Measurements from ENCODE around the gene SCFD1.
A peak's percentile ranks its signal among the peaks of the same experiment; 100 is the strongest.
"Not testable (repeated sequence)": the region's sequence is repeated elsewhere in the genome, so short reads cannot be mapped to it uniquely, and the experiment has no call there.

Gene SCFD1

DNA sequence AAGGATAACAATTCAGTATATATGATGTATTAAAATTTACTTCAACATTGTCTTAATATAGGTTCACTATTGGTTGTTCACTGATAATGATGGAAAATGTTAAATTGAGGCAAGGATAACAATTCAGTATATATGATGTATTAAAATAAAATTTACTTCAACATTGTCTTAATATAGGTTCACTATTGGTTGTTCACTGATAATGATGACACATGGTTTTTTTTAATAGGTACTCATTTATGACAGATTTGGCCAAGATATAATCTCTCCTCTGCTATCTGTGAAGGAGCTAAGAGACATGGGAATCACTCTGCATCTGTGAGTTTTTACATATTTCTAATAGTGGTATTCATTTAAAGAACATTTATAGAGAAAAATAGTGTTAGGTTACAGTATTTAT, 8.1 kb downstream of the SCFD1 start:
- no peak for DNase-seq (ENCODE audit: low read depth)
- H3K4me3 ChIP-seq (ENCODE audit: low read depth, low read length) = no peak overlapping the region
- TF ChIP-seq, protein P1, sequence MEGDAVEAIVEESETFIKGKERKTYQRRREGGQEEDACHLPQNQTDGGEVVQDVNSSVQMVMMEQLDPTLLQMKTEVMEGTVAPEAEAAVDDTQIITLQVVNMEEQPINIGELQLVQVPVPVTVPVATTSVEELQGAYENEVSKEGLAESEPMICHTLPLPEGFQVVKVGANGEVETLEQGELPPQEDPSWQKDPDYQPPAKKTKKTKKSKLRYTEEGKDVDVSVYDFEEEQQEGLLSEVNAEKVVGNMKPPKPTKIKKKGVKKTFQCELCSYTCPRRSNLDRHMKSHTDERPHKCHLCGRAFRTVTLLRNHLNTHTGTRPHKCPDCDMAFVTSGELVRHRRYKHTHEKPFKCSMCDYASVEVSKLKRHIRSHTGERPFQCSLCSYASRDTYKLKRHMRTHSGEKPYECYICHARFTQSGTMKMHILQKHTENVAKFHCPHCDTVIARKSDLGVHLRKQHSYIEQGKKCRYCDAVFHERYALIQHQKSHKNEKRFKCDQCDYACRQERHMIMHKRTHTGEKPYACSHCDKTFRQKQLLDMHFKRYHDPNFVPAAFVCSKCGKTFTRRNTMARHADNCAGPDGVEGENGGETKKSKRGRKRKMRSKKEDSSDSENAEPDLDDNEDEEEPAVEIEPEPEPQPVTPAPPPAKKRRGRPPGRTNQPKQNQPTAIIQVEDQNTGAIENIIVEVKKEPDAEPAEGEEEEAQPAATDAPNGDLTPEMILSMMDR (IDR thresholded peaks at IDR 0.05; ENCODE audit: low read depth, low read length, missing control alignments) = no peak

DNA sequence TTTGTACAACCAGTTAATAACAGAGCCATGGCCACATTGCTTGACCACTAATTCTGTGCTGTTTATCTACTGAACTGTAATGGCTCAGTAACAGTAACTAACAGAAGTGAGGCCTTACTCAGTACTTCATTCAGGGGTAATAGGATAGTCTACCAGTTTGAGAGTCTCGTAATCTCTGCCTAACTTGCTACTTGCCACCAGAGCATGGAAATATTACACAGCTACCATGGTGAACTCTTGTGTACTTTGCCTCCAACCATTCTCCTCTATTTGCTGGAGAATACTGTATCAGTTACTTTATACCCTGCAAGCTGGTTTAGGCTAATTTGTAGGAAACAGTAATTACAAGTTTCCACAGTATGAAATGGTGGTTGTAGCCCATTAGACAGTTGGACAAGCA, 10.6 kb downstream of the SCFD1 start:
- H3K4me3 ChIP-seq (ENCODE audit: low read depth, low read length) = no peak overlapping the region
- TF ChIP-seq, protein P1 (IDR thresholded peaks at IDR 0.05; ENCODE audit: low read depth, low read length, missing control alignments) = no peak
- no peak for DNase-seq (ENCODE audit: low read depth)

DNA sequence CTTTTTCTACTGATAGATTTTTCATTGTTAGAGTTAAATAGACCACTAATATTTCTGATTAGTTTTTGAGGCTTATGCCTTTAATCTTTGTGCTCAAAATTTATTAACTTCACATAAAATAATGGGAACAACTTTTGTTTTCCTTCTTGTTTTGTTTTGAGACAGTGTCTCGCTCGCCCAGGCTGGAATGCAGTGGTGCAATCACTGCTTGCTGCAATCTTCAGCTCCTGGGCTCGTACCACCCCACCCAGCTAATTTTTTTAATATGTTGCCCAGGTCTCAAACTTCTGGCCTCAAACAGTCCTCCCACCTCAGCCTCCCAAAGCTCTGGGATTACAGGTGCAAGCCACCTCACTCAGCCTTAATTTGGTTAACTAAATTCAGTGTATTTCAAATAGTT, 16.8 kb downstream of the SCFD1 start:
- no peak overlapping the region for H3K4me3 ChIP-seq (ENCODE audit: low read depth, low read length)
- TF ChIP-seq, protein P1 (IDR thresholded peaks at IDR 0.05; ENCODE audit: low read depth, low read length, missing control alignments) = no peak
- DNase-seq (ENCODE audit: low read depth) = no peak

DNA sequence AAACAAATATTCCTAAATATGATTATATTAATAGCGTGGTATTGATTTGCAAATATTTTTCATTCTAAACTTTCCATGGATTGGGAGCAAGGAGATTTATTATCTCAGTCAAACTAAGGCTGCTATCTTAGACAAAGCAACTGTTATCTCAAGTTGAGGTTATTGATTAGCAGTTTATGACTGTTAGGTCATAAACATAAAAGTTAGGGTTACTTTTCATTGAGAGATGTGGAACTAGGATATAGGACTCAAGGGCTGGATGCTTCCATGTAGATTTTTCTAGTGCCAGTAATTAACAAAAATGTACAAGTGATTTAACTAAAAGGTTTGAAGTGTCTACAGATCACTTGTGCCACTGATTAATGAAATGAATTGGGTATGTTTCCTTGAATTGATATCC, 19.1 kb downstream of the SCFD1 start:
- H3K4me3 ChIP-seq (ENCODE audit: low read depth, low read length) = no peak overlapping the region
- TF ChIP-seq, protein P1 (IDR thresholded peaks at IDR 0.05; ENCODE audit: low read depth, low read length, missing control alignments) = no peak
- no peak for DNase-seq (ENCODE audit: low read depth)

DNA sequence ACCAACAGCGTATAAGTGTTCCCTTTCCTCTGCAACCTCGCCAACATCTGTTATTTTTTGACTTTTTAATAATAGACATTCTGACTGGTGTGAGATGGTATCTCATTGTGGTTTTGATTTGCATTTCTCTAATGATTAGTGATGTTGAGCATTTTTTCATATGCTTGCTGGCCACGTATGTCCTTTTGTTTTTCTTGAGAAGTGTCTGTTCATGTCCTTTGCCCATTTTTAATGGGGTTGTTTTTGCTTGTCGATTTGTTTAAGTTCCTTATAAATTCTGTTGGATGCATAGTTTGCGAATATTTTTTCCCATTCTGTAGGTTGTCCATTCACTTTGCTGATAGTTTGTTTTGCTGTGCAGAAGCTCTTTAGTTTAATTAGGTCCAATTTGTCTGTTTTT, 22.3 kb downstream of the SCFD1 start:
- H3K4me3 ChIP-seq (ENCODE audit: low read depth, low read length); DNase-seq (ENCODE audit: low read depth): not testable (repeated sequence)

DNA sequence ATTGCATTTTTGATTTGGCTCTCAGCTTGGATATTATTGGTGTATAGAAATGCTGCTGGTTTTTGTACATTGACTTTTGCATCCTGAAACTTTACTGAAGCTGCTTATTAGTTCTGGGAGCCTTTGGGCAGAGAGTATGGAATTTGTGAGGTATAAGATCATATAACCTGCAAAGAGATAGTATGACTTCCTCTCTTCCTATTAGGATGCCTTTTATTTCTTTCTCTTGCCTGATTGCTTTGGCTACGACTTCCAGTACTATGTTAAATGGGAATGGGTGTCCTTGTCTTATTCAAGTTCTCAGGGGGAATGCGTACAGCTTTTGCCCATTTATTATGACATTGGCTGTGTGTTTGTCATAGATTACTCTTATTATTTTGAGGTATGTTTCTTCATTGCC, 23.5 kb downstream of the SCFD1 start:
- TF ChIP-seq, protein P1 (IDR thresholded peaks at IDR 0.05; ENCODE audit: low read depth, low read length, missing control alignments) = no peak

DNA sequence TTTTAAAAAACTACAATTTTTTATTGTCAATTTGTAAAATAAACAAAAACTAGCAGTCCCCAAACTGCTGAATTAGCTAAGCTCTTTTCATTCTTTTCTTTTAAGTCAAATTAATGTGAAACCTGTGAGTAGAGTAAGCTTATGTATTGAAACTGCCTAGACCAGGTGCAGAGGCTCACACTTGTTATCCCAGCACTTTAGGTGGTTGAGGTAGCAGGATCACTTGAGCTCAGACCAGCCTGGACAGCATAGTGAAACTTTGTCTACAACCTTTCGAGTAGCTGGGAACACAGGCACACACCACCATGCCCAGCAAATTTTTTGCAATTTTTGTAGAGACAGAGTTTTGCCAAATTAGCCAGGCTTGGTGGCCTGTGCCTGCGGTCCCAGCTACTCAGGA, 26.4 kb downstream of the SCFD1 start:
- no peak overlapping the region for H3K4me3 ChIP-seq (ENCODE audit: low read depth, low read length)
- DNase-seq (ENCODE audit: low read depth) = peak; percentile 3
- TF ChIP-seq, protein P1 (IDR thresholded peaks at IDR 0.05; ENCODE audit: low read depth, low read length, missing control alignments) = no peak

More for the DNA sequence above, 23.5 kb downstream of the SCFD1 start:
- no peak overlapping the region for H3K4me3 ChIP-seq (ENCODE audit: low read depth, low read length)
- no peak for DNase-seq (ENCODE audit: low read depth)

DNA sequence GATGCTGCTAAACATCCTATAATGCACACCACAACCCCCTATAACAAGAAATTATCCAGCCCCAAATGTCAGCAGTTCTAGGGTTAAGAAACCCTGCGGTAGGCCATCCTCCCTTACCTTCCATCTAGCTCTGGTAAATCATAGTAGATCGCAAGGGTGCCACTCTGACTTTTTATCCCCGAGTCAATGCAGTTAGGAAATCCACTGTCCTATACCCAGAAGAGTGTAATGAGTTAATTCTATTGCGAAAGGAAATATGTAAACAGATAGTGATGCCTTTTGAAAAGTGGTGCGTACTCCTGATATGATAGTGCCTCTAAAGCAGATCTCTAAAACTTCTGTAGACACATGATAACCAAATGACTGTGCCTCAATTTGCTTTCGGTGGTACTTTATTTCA, 29.8 kb downstream of the SCFD1 start:
- TF ChIP-seq, protein P1 (IDR thresholded peaks at IDR 0.05; ENCODE audit: low read depth, low read length, missing control alignments) = no peak
- H3K4me3 ChIP-seq (ENCODE audit: low read depth, low read length) = no peak overlapping the region
- DNase-seq (ENCODE audit: low read depth) = no peak
